Panc1 (cell line): ENCODE measurements around the gene NCAPH2. TPM values are rescaled to one million over a fixed set of nuclear protein-coding genes. Genes with fewer than 3 reads are reported as not detected.
A peak's percentile ranks its signal among the peaks of the same experiment; 100 is the strongest.

Source experiments
- ATAC-seq: fragments of 200-7000 bp; cut with Tn5 transposase; 2 replicates; pipeline ENCODE4 v1.9.1; 2020; ENCODE audit warnings: mild to moderate bottlenecking, moderate library complexity
- BruUV-seq: library from RNA; stranded (reverse); fragments of 400-500 nt; replicated peaks from 2 replicates; lab custom pipeline; 2021; lab: Mats Ljungman, UMichigan
- CTCF ChIA-PET: fragments of 300-600 bp; sonication (Branson Sonifier 250); formaldehyde crosslinking; loops from one replicate; lab custom pipeline; 2022; ENCODE audit warnings: antibody characterized with exemption; lab: Charles Lee
- POLR2A ChIA-PET: fragments of 300-600 bp; sonication (Branson Sonifier 250); formaldehyde crosslinking; loops from one replicate; lab custom pipeline; 2022; ENCODE audit warnings: antibody characterized with exemption; lab: Charles Lee
- DNase-seq: peaks from one replicate; pipeline ENCODE4 v3.0.0-alpha.2; 2010; ENCODE audit warnings: low read depth, low spot score
- H3K27ac ChIP-seq: 2 replicates; pipeline ENCODE4 v1.5.1; 2011; ENCODE audit warnings: mild to moderate bottlenecking, low read length, inconsistent platforms
- H3K27me3 ChIP-seq: fragments of 200-500 bp; sonication (Bioruptor generic); 2 replicates; pipeline ENCODE4 v1.6.0; 2014; ENCODE audit warnings: low read length, inconsistent platforms; ENCODE audit not compliant: control insufficient read depth, insufficient read depth
- H3K36me3 ChIP-seq: fragments of 200-500 bp; sonication (Bioruptor generic); 2 replicates; pipeline ENCODE4 v1.5.1; 2014; ENCODE audit warnings: inconsistent platforms, mild to moderate bottlenecking, low read length, moderate library complexity; ENCODE audit not compliant: control insufficient read depth, insufficient read depth
- H3K4me1 ChIP-seq: 2 replicates; pipeline ENCODE4 v1.5.1; 2011; ENCODE audit warnings: inconsistent platforms, mild to moderate bottlenecking, low read length, moderate library complexity; ENCODE audit not compliant: control insufficient read depth, insufficient read depth
- H3K4me3 ChIP-seq, 2 experiments: 2 replicates each; pipeline ENCODE4 v1.5.1; 2011 to 2012; ENCODE audit warnings: low read depth in 2 of 2, low read length in 2 of 2, mild to moderate bottlenecking in 2 of 2, inconsistent platforms in 1 of 2, moderate library complexity in 1 of 2
- H3K9me3 ChIP-seq: fragments of 200-500 bp; sonication (Bioruptor generic); 2 replicates; pipeline ENCODE4 v1.5.1; 2014; ENCODE audit warnings: low read depth, mild to moderate bottlenecking, inconsistent platforms, low read length, moderate library complexity; ENCODE audit not compliant: control insufficient read depth, insufficient read depth
- CTCF ChIP-seq: fragments of 450-650 bp; IDR thresholded peaks from 2 replicates; pipeline ENCODE4 v1.5.1; 2017; ENCODE audit warnings: mild to moderate bottlenecking
- POLR2AphosphoS5 ChIP-seq: IDR thresholded peaks from 2 replicates; pipeline ENCODE4 v1.6.1; 2012; ENCODE audit warnings: mild to moderate bottlenecking, low read depth, low read length, moderate library complexity
- REST ChIP-seq, 2 experiments: IDR thresholded peaks; 2 replicates each; pipeline ENCODE4 v1.6.1; 2011 to 2012; ENCODE audit warnings: low read depth in 2 of 2, control low read depth in 1 of 2, low read length in 1 of 2, mild to moderate bottlenecking in 1 of 2, moderate library complexity in 1 of 2; ENCODE audit not compliant: insufficient read depth in 1 of 2
- SIN3A ChIP-seq: IDR thresholded peaks from 2 replicates; pipeline ENCODE4 v1.6.1; 2012; ENCODE audit warnings: low read depth, mild to moderate bottlenecking, low read length, moderate library complexity, borderline replicate concordance; ENCODE audit not compliant: insufficient read depth
- TCF7L2 ChIP-seq: IDR thresholded peaks from 2 replicates; pipeline ENCODE4 v1.6.1; 2011; ENCODE audit warnings: mild to moderate bottlenecking, low read depth, low read length, inconsistent platforms
- in situ Hi-C: cut with HindIII; loops from 2 replicates; pipeline ENCODE4 v1.10.0; 2016; ENCODE audit warnings: low sequenced_read_pairs, low pct_unique_long_range_greater_than_20kb
- intact Hi-C: fragments of 100-400 bp; cut with micrococcal nuclease; formaldehyde crosslinking; loops from one replicate; pipeline ENCODE4 v1.10.0; 2022; ENCODE audit not compliant: unreplicated experiment
- total RNA-seq: library from RNA; stranded (reverse); gene quantifications from one replicate; pipeline ENCODE4 v1.2.1, GENCODE V29; 2021; ENCODE audit not compliant: unreplicated experiment

NCAPH2 gene
- total RNA-seq, 1 experiment from 2014 or later = 55.6 TPM

GRCh38 chr22:50531546-50531961, 23.5 kb downstream of the NCAPH2 start:
- ChIA-PET CTCF (no interaction called here), POLR2A (interaction anchor here (0.7 kb wide), 1 partner anchor 163 kb away, joined by 15 read pairs; no protein-coding TSS in a partner anchor)
- H3K27me3 ChIP-seq = no peaks in the 10 kb centered on the region
- DNase-seq (no peak), ATAC-seq (peak; percentile 27)
- peaks cover 7% of the 10 kb centered on the region for H3K4me1 ChIP-seq
- intact Hi-C loops (no loop called here), in situ Hi-C loops (no loop called here)
- TF ChIP-seq SIN3A = no peak
- TF ChIP-seq CTCF = no peak
- no peak for TF ChIP-seq POLR2AphosphoS5
- TF ChIP-seq REST (IDR thresholded peaks at IDR 0.05; ENCODE audit: insufficient read depth in 1 of 2, low read depth in 2 of 2, low read length in 1 of 2) = no peak
- TF ChIP-seq TCF7L2 = no peak
- H3K4me3 ChIP-seq = peak overlapping the region; percentile 56 to 79
- peak overlapping the region; percentile 91 for H3K27ac ChIP-seq
- no peaks in the 10 kb centered on the region; the same call in 1 of the 2 replicates for H3K36me3 ChIP-seq
- H3K9me3 ChIP-seq = no peaks in the 10 kb centered on the region
- BruUV-seq = no TSS peak

- POLR2A ChIA-PET = interaction anchor here (0.5 to 0.7 kb wide), 2 partner anchors 80 to 162 kb away, joined by 4 to 15 read pairs; no protein-coding TSS in a partner anchor
- no peak for TF ChIP-seq CTCF
- TF ChIP-seq TCF7L2 = no peak
- no peak for TF ChIP-seq SIN3A
- no peak for TF ChIP-seq REST (IDR thresholded peaks at IDR 0.05; ENCODE audit: insufficient read depth in 1 of 2, low read depth in 2 of 2, low read length in 1 of 2)
- 0 out of 2 replicates have a peak, but pooled peaks have one; percentile 13 for TF ChIP-seq POLR2AphosphoS5
- Histone ChIP-seq H3K36me3 (no peaks in the 10 kb centered on the region; the same call in 1 of the 2 replicates), H3K27me3 (no peaks in the 10 kb centered on the region), H3K4me1 (peaks cover 6% of the 10 kb centered on the region), H3K27ac (peak overlapping the region; percentile 57), H3K9me3 (no peaks in the 10 kb centered on the region), H3K4me3 (peak overlapping the region; percentile 56 to 79)
- intact Hi-C loops (no loop called here), in situ Hi-C loops (no loop called here)
- BruUV-seq = no TSS peak
- peak; percentile 54 for ATAC-seq
- CTCF ChIA-PET = no interaction called here
- DNase-seq = no peak
Observed at GRCh38 chr22:50531962-50532674, 24.1 kb downstream of the NCAPH2 start.
